Neural cell (in vitro differentiated cells): Measurements from ENCODE around the gene FBXO24. TPM values are rescaled to one million over a fixed set of nuclear protein-coding genes. Genes with fewer than 3 reads are reported as not detected.

Experiments
- H2AFZ ChIP-seq: fragments of 200-600, 300-800 bp; sonication (generic), shearing (Covaris generic); 2 replicates; pipeline ENCODE4 v1.6.0; 2014; ENCODE audit warnings: low read depth, mild to moderate bottlenecking, antibody characterized with exemption, low read length, moderate library complexity
- H3F3A ChIP-seq: fragments of 200-600 bp; shearing (Covaris generic); 2 replicates; pipeline ENCODE4 v1.6.1; 2016; ENCODE audit warnings: mild to moderate bottlenecking, moderate library complexity, mixed read lengths, antibody characterized with exemption, low read length; ENCODE audit not compliant: insufficient read depth, poor library complexity, severe bottlenecking
- H3K27ac ChIP-seq: fragments of 200-600, 300-800 bp; sonication (generic), shearing (Covaris generic); 2 replicates; pipeline ENCODE4 v1.5.1; 2014; ENCODE audit warnings: mild to moderate bottlenecking, low read length, moderate library complexity
- H3K27me3 ChIP-seq: fragments of 300-800, 200-600 bp; sonication (generic), shearing (Covaris generic); 2 replicates; pipeline ENCODE4 v1.6.0; 2014; ENCODE audit warnings: mild to moderate bottlenecking, low read depth, low read length, moderate library complexity; ENCODE audit not compliant: insufficient read depth
- H3K36me3 ChIP-seq: fragments of 300-800, 200-600 bp; sonication (generic), shearing (Covaris generic); 2 replicates; pipeline ENCODE4 v1.5.1; 2014; ENCODE audit warnings: mild to moderate bottlenecking, antibody characterized with exemption, low read length, moderate library complexity; ENCODE audit not compliant: insufficient read depth
- H3K4me2 ChIP-seq: fragments of 300-800, 200-600 bp; sonication (generic), shearing (Covaris generic); 2 replicates; pipeline ENCODE4 v1.6.0; 2014; ENCODE audit warnings: mild to moderate bottlenecking, low read length
- H3K4me3 ChIP-seq: fragments of 300-800, 200-600 bp; sonication (generic), shearing (Covaris generic); 2 replicates; pipeline ENCODE4 v1.5.1; 2014; ENCODE audit warnings: mild to moderate bottlenecking, low read length, moderate library complexity
- H3K79me2 ChIP-seq: fragments of 200-600 bp; shearing (Covaris generic); replicated peaks from 2 replicates; pipeline ENCODE4 v1.6.0; 2014; ENCODE audit warnings: mild to moderate bottlenecking, low read length, moderate library complexity; ENCODE audit not compliant: insufficient read depth
- H3K9ac ChIP-seq: fragments of 300-800, 200-600 bp; sonication (generic), shearing (Covaris generic); 2 replicates; pipeline ENCODE4 v1.6.1; 2016; ENCODE audit warnings: mild to moderate bottlenecking, low read length, mixed read lengths
- H3K9me2 ChIP-seq: fragments of 200-600 bp; shearing (Covaris generic); 2 replicates; pipeline ENCODE4 v1.6.1; 2016; ENCODE audit warnings: mild to moderate bottlenecking, low read length, mixed read lengths; ENCODE audit not compliant: insufficient read depth
- H3K9me3 ChIP-seq: fragments of 200-600, 300-800 bp; sonication (generic), shearing (Covaris generic); 2 replicates; pipeline ENCODE4 v1.6.1; 2016; ENCODE audit warnings: mild to moderate bottlenecking, mixed run types, low read length, moderate library complexity, mixed read lengths
- H4K20me1 ChIP-seq: fragments of 200-600 bp; shearing (Covaris generic); 2 replicates; pipeline ENCODE4 v1.6.1; 2016; ENCODE audit warnings: mild to moderate bottlenecking, mixed run types; ENCODE audit not compliant: insufficient read depth
- EP300 ChIP-seq: fragments of 450-650 bp; conservative IDR thresholded peaks from 2 replicates; pipeline ENCODE4 v1.6.1; 2014; ENCODE audit warnings: antibody characterized with exemption, mild to moderate bottlenecking, moderate library complexity; ENCODE audit not compliant: poor library complexity, severe bottlenecking
- EZH2 ChIP-seq: fragments of 200-600, 300-800 bp; shearing (Covaris generic), sonication (generic); IDR thresholded peaks from 2 replicates; pipeline ENCODE4 v1.6.1; 2014; ENCODE audit warnings: antibody characterized with exemption, low read length, borderline replicate concordance, mild to moderate bottlenecking; ENCODE audit not compliant: insufficient read depth, poor library complexity, severe bottlenecking
- MXI1 ChIP-seq: fragments of 450-650 bp; conservative IDR thresholded peaks from 2 replicates; pipeline ENCODE4 v1.6.1; 2014; ENCODE audit warnings: antibody characterized with exemption, mild to moderate bottlenecking; ENCODE audit not compliant: poor library complexity, severe bottlenecking
- POLR2AphosphoS5 ChIP-seq: IDR thresholded peaks from 2 replicates; pipeline ENCODE4 v1.6.1; 2012
- RAD21 ChIP-seq: fragments of 450-650 bp; conservative IDR thresholded peaks from 2 replicates; pipeline ENCODE4 v1.6.1; 2014; ENCODE audit warnings: antibody characterized with exemption, mild to moderate bottlenecking, moderate library complexity
- SMC3 ChIP-seq: fragments of 450-650 bp; conservative IDR thresholded peaks from 2 replicates; pipeline ENCODE4 v1.6.1; 2014; ENCODE audit warnings: antibody characterized with exemption, mild to moderate bottlenecking, moderate library complexity; ENCODE audit not compliant: poor library complexity
- TAF1 ChIP-seq: IDR thresholded peaks from 2 replicates; pipeline ENCODE4 v1.6.1; 2012; ENCODE audit warnings: low read depth
- polyA plus RNA-seq: library from polyadenylated mRNA; depleted of rRNA; stranded (reverse); fragments of >200 nt; gene quantifications from 2 replicates; pipeline ENCODE4 v1.2.3, GENCODE V29; 2014
- TF ChIP-seq, protein P1 (sequence below): IDR thresholded peaks from 2 replicates; pipeline ENCODE4 v1.6.1; 2012; ENCODE audit warnings: borderline replicate concordance
- TF ChIP-seq, protein P2 (sequence below): fragments of 450-650 bp; IDR thresholded peaks from 2 replicates; pipeline ENCODE4 v1.5.1; 2014; ENCODE audit warnings: antibody characterized with exemption, mild to moderate bottlenecking, moderate library complexity; ENCODE audit not compliant: poor library complexity, severe bottlenecking

FBXO24 gene
- polyA plus RNA-seq, 1 donor from 2014 or later = 0.52 TPM

- no peak overlapping the region for H3K4me2 ChIP-seq
- no peaks in the 10 kb centered on the region for H3K36me3 ChIP-seq
- H3F3A ChIP-seq = no peaks in the 10 kb centered on the region
- no peaks in the 10 kb centered on the region for H4K20me1 ChIP-seq
- no peak overlapping the region for H2AFZ ChIP-seq
- H3K27me3 ChIP-seq = no peaks in the 10 kb centered on the region
- H3K9me3 ChIP-seq = no peaks in the 10 kb centered on the region
- TF ChIP-seq, protein P1, sequence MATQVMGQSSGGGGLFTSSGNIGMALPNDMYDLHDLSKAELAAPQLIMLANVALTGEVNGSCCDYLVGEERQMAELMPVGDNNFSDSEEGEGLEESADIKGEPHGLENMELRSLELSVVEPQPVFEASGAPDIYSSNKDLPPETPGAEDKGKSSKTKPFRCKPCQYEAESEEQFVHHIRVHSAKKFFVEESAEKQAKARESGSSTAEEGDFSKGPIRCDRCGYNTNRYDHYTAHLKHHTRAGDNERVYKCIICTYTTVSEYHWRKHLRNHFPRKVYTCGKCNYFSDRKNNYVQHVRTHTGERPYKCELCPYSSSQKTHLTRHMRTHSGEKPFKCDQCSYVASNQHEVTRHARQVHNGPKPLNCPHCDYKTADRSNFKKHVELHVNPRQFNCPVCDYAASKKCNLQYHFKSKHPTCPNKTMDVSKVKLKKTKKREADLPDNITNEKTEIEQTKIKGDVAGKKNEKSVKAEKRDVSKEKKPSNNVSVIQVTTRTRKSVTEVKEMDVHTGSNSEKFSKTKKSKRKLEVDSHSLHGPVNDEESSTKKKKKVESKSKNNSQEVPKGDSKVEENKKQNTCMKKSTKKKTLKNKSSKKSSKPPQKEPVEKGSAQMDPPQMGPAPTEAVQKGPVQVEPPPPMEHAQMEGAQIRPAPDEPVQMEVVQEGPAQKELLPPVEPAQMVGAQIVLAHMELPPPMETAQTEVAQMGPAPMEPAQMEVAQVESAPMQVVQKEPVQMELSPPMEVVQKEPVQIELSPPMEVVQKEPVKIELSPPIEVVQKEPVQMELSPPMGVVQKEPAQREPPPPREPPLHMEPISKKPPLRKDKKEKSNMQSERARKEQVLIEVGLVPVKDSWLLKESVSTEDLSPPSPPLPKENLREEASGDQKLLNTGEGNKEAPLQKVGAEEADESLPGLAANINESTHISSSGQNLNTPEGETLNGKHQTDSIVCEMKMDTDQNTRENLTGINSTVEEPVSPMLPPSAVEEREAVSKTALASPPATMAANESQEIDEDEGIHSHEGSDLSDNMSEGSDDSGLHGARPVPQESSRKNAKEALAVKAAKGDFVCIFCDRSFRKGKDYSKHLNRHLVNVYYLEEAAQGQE = no peak
- TF ChIP-seq RAD21 = no peak
- no peak for TF ChIP-seq MXI1
- no peak for TF ChIP-seq EP300
- TF ChIP-seq, protein P2, sequence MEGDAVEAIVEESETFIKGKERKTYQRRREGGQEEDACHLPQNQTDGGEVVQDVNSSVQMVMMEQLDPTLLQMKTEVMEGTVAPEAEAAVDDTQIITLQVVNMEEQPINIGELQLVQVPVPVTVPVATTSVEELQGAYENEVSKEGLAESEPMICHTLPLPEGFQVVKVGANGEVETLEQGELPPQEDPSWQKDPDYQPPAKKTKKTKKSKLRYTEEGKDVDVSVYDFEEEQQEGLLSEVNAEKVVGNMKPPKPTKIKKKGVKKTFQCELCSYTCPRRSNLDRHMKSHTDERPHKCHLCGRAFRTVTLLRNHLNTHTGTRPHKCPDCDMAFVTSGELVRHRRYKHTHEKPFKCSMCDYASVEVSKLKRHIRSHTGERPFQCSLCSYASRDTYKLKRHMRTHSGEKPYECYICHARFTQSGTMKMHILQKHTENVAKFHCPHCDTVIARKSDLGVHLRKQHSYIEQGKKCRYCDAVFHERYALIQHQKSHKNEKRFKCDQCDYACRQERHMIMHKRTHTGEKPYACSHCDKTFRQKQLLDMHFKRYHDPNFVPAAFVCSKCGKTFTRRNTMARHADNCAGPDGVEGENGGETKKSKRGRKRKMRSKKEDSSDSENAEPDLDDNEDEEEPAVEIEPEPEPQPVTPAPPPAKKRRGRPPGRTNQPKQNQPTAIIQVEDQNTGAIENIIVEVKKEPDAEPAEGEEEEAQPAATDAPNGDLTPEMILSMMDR = no peak
- TF ChIP-seq TAF1 = no peak
- no peak for TF ChIP-seq EZH2
- no peak for TF ChIP-seq POLR2AphosphoS5
- no peak for TF ChIP-seq SMC3
- H3K27ac ChIP-seq = no peak overlapping the region
- H3K4me3 ChIP-seq = no peak overlapping the region
- peaks cover 17% of the 10 kb centered on the region for H3K79me2 ChIP-seq
- H3K9me2 ChIP-seq = no peaks in the 10 kb centered on the region
- H3K9ac ChIP-seq = no peak overlapping the region
Measured at GRCh38 chr7:100582041-100582579, 4.0 kb upstream of the FBXO24 start.

DNA sequence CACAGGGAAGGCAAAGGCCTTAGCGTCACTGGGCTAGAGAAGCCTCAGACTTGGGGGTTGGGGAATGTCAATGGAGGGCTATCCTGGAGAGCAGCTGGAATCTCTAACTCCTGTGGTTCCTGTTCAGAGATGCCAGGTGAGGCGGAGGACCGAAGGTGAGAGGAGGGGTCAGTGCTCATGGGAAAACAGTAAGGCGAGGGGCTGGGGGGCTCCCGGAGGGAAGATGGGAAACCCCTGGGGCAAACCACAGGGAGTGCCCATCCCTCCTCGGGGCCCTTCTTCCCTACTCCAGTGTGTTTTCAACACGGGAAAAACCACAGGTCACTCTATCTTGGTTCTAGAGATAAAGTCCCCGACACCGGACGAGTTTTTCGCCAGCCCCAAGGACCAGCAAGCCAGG lies 3.5 kb upstream of the FBXO24 start:
- Histone ChIP-seq H3K4me3 (no peak overlapping the region), H3K36me3 (no peaks in the 10 kb centered on the region), H3K79me2 (peaks cover 17% of the 10 kb centered on the region), H4K20me1 (no peaks in the 10 kb centered on the region), H3K9ac (no peak overlapping the region), H3K27me3 (no peaks in the 10 kb centered on the region), H3F3A (no peaks in the 10 kb centered on the region), H3K4me2 (no peak overlapping the region), H3K9me2 (no peaks in the 10 kb centered on the region), H2AFZ (no peak overlapping the region), H3K27ac (no peak overlapping the region), H3K9me3 (no peaks in the 10 kb centered on the region)
- TF ChIP-seq POLR2AphosphoS5 (no peak), SMC3 (no peak), RAD21 (no peak), EZH2 (no peak), EP300 (no peak), MXI1 (no peak), TAF1 (no peak)
- TF ChIP-seq, protein P1 = no peak
- TF ChIP-seq, protein P2 = no peak
